Measurements from ENCODE around the gene MAP6.

DNA sequence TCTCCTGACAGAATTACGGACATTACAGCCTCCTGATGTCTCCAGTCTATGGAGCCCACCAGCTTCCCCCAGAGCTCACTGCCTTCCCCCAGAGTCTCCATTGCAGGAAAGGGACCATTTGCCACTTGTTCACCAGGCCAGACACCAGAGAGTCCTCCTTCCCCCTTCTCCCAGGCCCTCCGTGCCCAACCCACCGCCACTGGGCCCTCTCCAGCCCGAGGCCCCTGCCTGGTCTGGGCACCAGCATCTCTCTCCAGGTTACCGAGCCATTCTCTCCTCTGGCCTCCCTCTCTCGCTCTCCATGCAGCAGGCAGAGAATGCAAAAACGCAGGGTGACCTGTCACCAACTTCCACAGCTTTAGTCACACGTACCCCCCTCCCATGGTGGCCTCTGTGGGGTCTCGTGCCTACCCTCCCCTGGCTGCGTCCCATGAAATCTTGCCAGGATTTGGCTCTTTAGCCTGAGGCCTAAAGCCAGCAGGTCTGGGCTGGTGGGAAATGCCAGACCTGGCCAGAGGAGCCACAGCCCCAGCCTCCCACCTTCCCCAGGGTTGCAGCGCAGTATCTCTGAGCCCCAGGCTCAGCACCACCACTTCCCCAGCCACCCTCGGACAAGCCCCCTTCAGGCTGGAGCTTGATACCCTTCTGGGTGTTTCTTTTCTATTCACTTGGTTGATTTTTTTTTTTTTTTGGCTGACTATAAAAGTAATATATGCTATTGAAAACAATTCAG, 113.6 kb downstream of the MAP6 start:
- TF ChIP-seq, protein P1, sequence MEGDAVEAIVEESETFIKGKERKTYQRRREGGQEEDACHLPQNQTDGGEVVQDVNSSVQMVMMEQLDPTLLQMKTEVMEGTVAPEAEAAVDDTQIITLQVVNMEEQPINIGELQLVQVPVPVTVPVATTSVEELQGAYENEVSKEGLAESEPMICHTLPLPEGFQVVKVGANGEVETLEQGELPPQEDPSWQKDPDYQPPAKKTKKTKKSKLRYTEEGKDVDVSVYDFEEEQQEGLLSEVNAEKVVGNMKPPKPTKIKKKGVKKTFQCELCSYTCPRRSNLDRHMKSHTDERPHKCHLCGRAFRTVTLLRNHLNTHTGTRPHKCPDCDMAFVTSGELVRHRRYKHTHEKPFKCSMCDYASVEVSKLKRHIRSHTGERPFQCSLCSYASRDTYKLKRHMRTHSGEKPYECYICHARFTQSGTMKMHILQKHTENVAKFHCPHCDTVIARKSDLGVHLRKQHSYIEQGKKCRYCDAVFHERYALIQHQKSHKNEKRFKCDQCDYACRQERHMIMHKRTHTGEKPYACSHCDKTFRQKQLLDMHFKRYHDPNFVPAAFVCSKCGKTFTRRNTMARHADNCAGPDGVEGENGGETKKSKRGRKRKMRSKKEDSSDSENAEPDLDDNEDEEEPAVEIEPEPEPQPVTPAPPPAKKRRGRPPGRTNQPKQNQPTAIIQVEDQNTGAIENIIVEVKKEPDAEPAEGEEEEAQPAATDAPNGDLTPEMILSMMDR (IDR thresholded peaks at IDR 0.05): no peak
- TF ChIP-seq POLR2A (IDR thresholded peaks at IDR 0.05): no peak

Measured in Peyer's patch (tissue), 4 donors.